Measurements from ENCODE around the gene GPR142.

GRCh38 chr17:74332017-74332650 is 35.2 kb upstream of the GPR142 start:
- TF ChIP-seq, protein P1, sequence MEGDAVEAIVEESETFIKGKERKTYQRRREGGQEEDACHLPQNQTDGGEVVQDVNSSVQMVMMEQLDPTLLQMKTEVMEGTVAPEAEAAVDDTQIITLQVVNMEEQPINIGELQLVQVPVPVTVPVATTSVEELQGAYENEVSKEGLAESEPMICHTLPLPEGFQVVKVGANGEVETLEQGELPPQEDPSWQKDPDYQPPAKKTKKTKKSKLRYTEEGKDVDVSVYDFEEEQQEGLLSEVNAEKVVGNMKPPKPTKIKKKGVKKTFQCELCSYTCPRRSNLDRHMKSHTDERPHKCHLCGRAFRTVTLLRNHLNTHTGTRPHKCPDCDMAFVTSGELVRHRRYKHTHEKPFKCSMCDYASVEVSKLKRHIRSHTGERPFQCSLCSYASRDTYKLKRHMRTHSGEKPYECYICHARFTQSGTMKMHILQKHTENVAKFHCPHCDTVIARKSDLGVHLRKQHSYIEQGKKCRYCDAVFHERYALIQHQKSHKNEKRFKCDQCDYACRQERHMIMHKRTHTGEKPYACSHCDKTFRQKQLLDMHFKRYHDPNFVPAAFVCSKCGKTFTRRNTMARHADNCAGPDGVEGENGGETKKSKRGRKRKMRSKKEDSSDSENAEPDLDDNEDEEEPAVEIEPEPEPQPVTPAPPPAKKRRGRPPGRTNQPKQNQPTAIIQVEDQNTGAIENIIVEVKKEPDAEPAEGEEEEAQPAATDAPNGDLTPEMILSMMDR (IDR thresholded peaks at IDR 0.05), result no peak
- TF ChIP-seq YY1 (IDR thresholded peaks at IDR 0.05; ENCODE audit: low read depth) (no peak), NRF1 (IDR thresholded peaks at IDR 0.05; ENCODE audit: low read depth, low read length) (no peak)

All from SK-N-SH (cell line).